ENCODE data around the gene ITFG2. TPM values are rescaled to one million over a fixed set of nuclear protein-coding genes. Genes with fewer than 3 reads are reported as not detected.

The ITFG2 gene
- total RNA-seq, 1 donor: 19.1 TPM

DNA sequence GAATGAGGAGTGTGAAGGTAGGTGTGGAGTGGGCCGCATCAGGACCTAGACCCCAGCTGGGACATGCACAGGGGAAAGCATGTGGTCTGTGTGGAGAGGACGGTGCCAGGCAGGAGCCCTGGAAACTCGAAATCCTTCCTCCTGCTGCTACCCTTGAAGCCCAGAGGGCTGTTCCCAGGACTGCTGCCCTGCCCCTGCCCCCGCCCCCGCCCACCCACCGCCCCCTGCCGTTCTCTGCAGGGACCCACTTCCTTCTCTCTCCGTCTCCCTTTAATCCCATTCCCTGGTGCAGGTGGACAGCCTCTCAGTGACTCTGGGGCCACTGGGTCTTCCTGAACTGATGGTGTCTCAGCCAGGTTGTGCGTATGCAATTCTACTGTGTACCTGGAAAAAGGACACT lies 8.0 kb downstream of the ITFG2 start:
- no peak overlapping the region for H3K4me3 ChIP-seq (ENCODE audit: low read depth, low read length)
- DNase-seq (ENCODE audit: low read depth): no peak
- TF ChIP-seq, protein P1, sequence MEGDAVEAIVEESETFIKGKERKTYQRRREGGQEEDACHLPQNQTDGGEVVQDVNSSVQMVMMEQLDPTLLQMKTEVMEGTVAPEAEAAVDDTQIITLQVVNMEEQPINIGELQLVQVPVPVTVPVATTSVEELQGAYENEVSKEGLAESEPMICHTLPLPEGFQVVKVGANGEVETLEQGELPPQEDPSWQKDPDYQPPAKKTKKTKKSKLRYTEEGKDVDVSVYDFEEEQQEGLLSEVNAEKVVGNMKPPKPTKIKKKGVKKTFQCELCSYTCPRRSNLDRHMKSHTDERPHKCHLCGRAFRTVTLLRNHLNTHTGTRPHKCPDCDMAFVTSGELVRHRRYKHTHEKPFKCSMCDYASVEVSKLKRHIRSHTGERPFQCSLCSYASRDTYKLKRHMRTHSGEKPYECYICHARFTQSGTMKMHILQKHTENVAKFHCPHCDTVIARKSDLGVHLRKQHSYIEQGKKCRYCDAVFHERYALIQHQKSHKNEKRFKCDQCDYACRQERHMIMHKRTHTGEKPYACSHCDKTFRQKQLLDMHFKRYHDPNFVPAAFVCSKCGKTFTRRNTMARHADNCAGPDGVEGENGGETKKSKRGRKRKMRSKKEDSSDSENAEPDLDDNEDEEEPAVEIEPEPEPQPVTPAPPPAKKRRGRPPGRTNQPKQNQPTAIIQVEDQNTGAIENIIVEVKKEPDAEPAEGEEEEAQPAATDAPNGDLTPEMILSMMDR (IDR thresholded peaks at IDR 0.05; ENCODE audit: insufficient read depth, low read length): no peak

GRCh38 chr12:2823483-2823882 lies 11.0 kb downstream of the ITFG2 start:
- DNase-seq (ENCODE audit: low read depth): no peak
- TF ChIP-seq, protein P1 (IDR thresholded peaks at IDR 0.05; ENCODE audit: insufficient read depth, low read length): no peak
- no peak overlapping the region for H3K4me3 ChIP-seq (ENCODE audit: low read depth, low read length)

GRCh38 chr12:2824541-2824940 lies 12.1 kb downstream of the ITFG2 start:
- DNase-seq (ENCODE audit: low read depth): no peak
- TF ChIP-seq, protein P1 (IDR thresholded peaks at IDR 0.05; ENCODE audit: insufficient read depth, low read length): no peak
- H3K4me3 ChIP-seq (ENCODE audit: low read depth, low read length): no peak overlapping the region

GRCh38 chr12:2825132-2825531 lies 12.7 kb downstream of the ITFG2 start:
- no peak overlapping the region for H3K4me3 ChIP-seq (ENCODE audit: low read depth, low read length)
- no peak for DNase-seq (ENCODE audit: low read depth)
- TF ChIP-seq, protein P1 (IDR thresholded peaks at IDR 0.05; ENCODE audit: insufficient read depth, low read length): no peak

DNA sequence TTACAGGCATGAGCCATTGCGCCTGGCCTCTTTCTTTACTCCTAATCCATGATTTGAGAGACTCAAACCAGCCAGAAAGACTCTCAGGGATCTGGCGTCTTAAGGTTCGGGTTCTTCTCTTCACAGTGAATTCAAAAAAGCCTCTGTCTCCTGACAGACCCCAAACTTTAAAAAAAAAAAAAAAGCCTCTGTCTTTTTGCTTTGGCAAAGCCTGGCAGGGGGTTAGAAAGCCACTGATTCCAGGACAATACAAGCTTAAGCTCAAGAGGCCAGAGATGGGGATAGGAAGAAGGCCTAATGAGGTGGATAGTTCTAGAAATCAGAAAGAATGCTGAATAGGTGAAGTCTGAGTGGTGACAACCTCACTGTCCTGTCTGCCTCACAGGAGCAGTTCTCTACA lies 13.6 kb downstream of the ITFG2 start:
- H3K4me3 ChIP-seq (ENCODE audit: low read depth, low read length): no peak overlapping the region
- DNase-seq (ENCODE audit: low read depth): no peak
- TF ChIP-seq, protein P1 (IDR thresholded peaks at IDR 0.05; ENCODE audit: insufficient read depth, low read length): no peak

- H3K4me3 ChIP-seq (ENCODE audit: low read depth, low read length): no peak overlapping the region
- TF ChIP-seq, protein P1 (IDR thresholded peaks at IDR 0.05; ENCODE audit: insufficient read depth, low read length): no peak
- DNase-seq (ENCODE audit: low read depth): no peak
These were observed 14.4 kb downstream of the ITFG2 start for GRCh38 chr12:2826721-2827515.

GRCh38 chr12:2829275-2829674 lies 16.8 kb downstream of the ITFG2 start:
- TF ChIP-seq, protein P1 (IDR thresholded peaks at IDR 0.05; ENCODE audit: insufficient read depth, low read length): no peak
- DNase-seq (ENCODE audit: low read depth): no peak
- H3K4me3 ChIP-seq (ENCODE audit: low read depth, low read length): no peak overlapping the region
